Ovary (tissue), 9 donors: Measurements from ENCODE around the gene ZNF416. TPM values are rescaled to one million over a fixed set of nuclear protein-coding genes. Genes with fewer than 3 reads are reported as not detected.
A peak's percentile ranks its signal among the peaks of the same experiment; 100 is the strongest.

ENCODE experiments used
- DNase-seq, 5 donors: peaks; one replicate each; pipeline ENCODE4 v3.0.0-alpha.2; 2019 to 2020
- H3K27ac ChIP-seq, 2 donors: fragments of 200-600 bp; one replicate each; pipeline versions ENCODE4 v1.5.1 to v1.8.0; 2019 to 2022
- H3K27me3 ChIP-seq: fragments of 200-600 bp; one replicate; pipeline ENCODE4 v1.8.0; 2022
- H3K36me3 ChIP-seq: fragments of 200-600 bp; sonication (generic); one replicate; pipeline ENCODE4 v1.5.1; 2019
- H3K4me1 ChIP-seq: one replicate; pipeline ENCODE4 v1.8.1; 2013; ENCODE audit warnings: mild to moderate bottlenecking, moderate library complexity; ENCODE audit not compliant: insufficient read depth
- H3K4me3 ChIP-seq: fragments of 200-600 bp; sonication (generic); one replicate; pipeline ENCODE4 v1.5.1; 2017
- H3K9me3 ChIP-seq, 2 donors: fragments of 200-600 bp in 1 of 2; sonication (generic) in 1 of 2; one replicate each; pipeline versions ENCODE4 v1.5.1 to v1.8.1; 2013 to 2019; ENCODE audit warnings: mild to moderate bottlenecking in 1 of 2, moderate library complexity in 1 of 2
- CTCF ChIP-seq, 3 donors: fragments of 450-650 bp in 2 of 3; fragments of 200-600 bp in 1 of 3; IDR thresholded peaks; one replicate each; pipeline versions ENCODE4 v1.5.1 to v1.8.0; 2016 to 2022; ENCODE audit warnings: antibody characterized with exemption in 3 of 3, mild to moderate bottlenecking in 1 of 3
- EP300 ChIP-seq: sonication (generic); formaldehyde crosslinking; IDR thresholded peaks from one replicate; pipeline ENCODE4 v1.6.1; 2017; ENCODE audit warnings: antibody characterized with exemption
- POLR2A ChIP-seq: fragments of 450-650 bp; IDR thresholded peaks from one replicate; pipeline ENCODE4 v1.6.1; 2017; ENCODE audit warnings: antibody characterized with exemption, mild to moderate bottlenecking, moderate library complexity
- WGBS, 3 donors: extraction: QIAGEN DNeasy Blood & Tissue Kit in 1 of 3; methylation state at CpG; one replicate each; pipeline versions ENCODE4 v1.1.5 to v1.1.7; 2013 to 2017; 5-methylcytosine and 5-hydroxymethylcytosine counted together
- intact Hi-C, 4 donors: fragments of 100-400 bp; cut with DNase I; formaldehyde crosslinking; loops; one replicate each; pipeline versions ENCODE4 v1.11.0 to v1.15.1; 2022 to 2023
- polyA plus RNA-seq, 2 donors: library from polyadenylated mRNA; stranded (reverse); fragments of 200-250 nt in 1 of 2; fragments of 350-450 nt in 1 of 2; fragmentation: Illumina TruSeq in 1 of 2; extraction: RNeasy Lipid Tissue Mini Kit (QIAGEN cat#74804) in 1 of 2; gene quantifications; one replicate each; pipeline ENCODE4 v1.2.3, GENCODE V29; 2013 to 2014
- total RNA-seq, 7 donors: library from RNA; depleted of rRNA in 2 of 7; stranded (reverse); fragments of >200 nt in 2 of 7; fragmentation: NEBNext Ultra II Directional in 3 of 7; extraction: Animal tissue kit (Norgen Biotek cat#: 25700) in 3 of 7; gene quantifications; one replicate each; pipeline versions ENCODE4 v1.1.0 to v1.2.4, GENCODE V29; 2016 to 2023
- donor health status: DM: no; HTN: no; CAD: no; lungs with moderate emphysema.
- donor health status: DM: no; HTN: no; CAD: no.
- donor health status: Bipolar disorder and iron deficiency.
- donor health status: DM: yes; HTN: yes; CAD: no.
- donor health status: DM: no; HTN: no; CAD: no.
- donor health status: DM: yes; HTN: yes; CAD: no.

ZNF416 gene
- total and polyA plus RNA-seq, 9 donors = 2.2 to 10.9 (median 7.6) TPM

- peaks cover 5% of the 10 kb centered on the region for H3K4me1 ChIP-seq
- intact Hi-C loops = no loop called here
- 52 to 61% (median 53%) methylated on average over 8 of the region's 8 CpGs for WGBS, 3 donors
- peaks cover 0 to 14% of the 10 kb centered on the region in 2 donors for H3K9me3 ChIP-seq
- TF ChIP-seq POLR2A (no peak), CTCF (IDR thresholded peaks at IDR 0.05) (no peak), EP300 (no peak)
- H3K27ac ChIP-seq = no peak overlapping the region
- H3K36me3 ChIP-seq = no peaks in the 10 kb centered on the region
- peak overlapping the region; percentile 66 for H3K4me3 ChIP-seq
- H3K27me3 ChIP-seq = no peaks in the 10 kb centered on the region
- no peak for DNase-seq
Measured at GRCh38 chr19:57599377-57599760, 20.7 kb upstream of the ZNF416 start.

GRCh38 chr19:57587529-57587928, 8.8 kb upstream of the ZNF416 start:
- TF ChIP-seq EP300 (no peak), CTCF (IDR thresholded peaks at IDR 0.05) (no peak), POLR2A (no peak)
- Histone ChIP-seq H3K9me3 (peaks cover 3 to 70% of the 10 kb centered on the region in 2 donors), H3K27ac (no peak overlapping the region), H3K36me3 (no peaks in the 10 kb centered on the region), H3K4me1 (peaks cover 8% of the 10 kb centered on the region), H3K27me3 (no peaks in the 10 kb centered on the region), H3K4me3 (no peak overlapping the region)
- intact Hi-C loops = no loop called here
- WGBS, 3 donors = 94 to 100% (median 96%) methylated on average over 1 of the region's 1 CpG
- DNase-seq = no peak

- H3K4me3 ChIP-seq = peak within 1 kb of the TSS; percentile 48
- peaks cover 3 to 35% of the 10 kb centered on the region in 2 donors for H3K9me3 ChIP-seq
- H3K4me1 ChIP-seq = peaks cover 8% of the 10 kb centered on the region
- peak within 1 kb of the TSS in 1 of 2 donors; percentile 18 for H3K27ac ChIP-seq
- TF ChIP-seq EP300 (no peak), POLR2A (peak; percentile 18)
- intact Hi-C loops = no loop called here
- DNase-seq = peak; percentile 86 to 90 (median 88)
- 1 to 4% (median 1%) methylated on average over 59 to 76 of the region's 76 CpGs for WGBS, 3 donors
- no peaks in the 10 kb centered on the region for H3K27me3 ChIP-seq
- H3K36me3 ChIP-seq = no peaks in the 10 kb centered on the region
Measured at GRCh38 chr19:57583521-57584416, 5.1 kb upstream of the ZNF416 start, which contains the start of gene ZIK1. TSS of gene ZIK1 (plus strand) at chr19:57584145. CDS start at chr19:57584357, 212 bp downstream.

DNA sequence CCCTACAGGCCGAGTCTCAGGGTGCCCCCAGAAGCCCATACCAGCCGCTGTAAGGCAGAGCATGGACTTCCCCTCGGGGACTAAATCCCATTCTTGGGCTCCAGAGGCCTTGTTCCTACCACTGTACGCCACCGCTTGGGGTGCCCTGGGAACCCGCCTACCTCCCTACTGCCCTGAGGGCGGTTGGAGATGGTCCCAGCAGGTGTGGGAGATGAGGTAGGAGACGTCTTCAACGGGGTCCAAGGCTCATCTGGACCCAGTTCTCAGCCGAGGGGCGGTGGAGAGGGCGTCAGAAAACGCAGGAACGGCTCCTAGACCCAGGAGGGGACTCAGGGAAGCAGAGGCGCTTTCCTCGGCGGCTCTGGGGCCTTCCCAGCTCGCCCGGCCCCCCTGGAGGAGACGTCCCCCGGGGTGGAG, 4.4 kb upstream of the ZNF416 start:
- peak overlapping the region in 1 of 2 donors; percentile 18 for H3K27ac ChIP-seq
- peaks cover 0 to 28% of the 10 kb centered on the region in 2 donors for H3K9me3 ChIP-seq
- peak in 1 of 5 donors; percentile 18 for DNase-seq
- 27 to 37% (median 32%) methylated on average over 19 to 21 of the region's 21 CpGs for WGBS, 3 donors
- intact Hi-C loops = no loop called here
- peaks cover 10% of the 10 kb centered on the region for H3K4me1 ChIP-seq
- no peaks in the 10 kb centered on the region for H3K27me3 ChIP-seq
- H3K36me3 ChIP-seq = no peaks in the 10 kb centered on the region
- H3K4me3 ChIP-seq = peak overlapping the region; percentile 48
- TF ChIP-seq CTCF (IDR thresholded peaks at IDR 0.05) = no peak
- TF ChIP-seq EP300 = no peak
- TF ChIP-seq POLR2A = no peak

DNA sequence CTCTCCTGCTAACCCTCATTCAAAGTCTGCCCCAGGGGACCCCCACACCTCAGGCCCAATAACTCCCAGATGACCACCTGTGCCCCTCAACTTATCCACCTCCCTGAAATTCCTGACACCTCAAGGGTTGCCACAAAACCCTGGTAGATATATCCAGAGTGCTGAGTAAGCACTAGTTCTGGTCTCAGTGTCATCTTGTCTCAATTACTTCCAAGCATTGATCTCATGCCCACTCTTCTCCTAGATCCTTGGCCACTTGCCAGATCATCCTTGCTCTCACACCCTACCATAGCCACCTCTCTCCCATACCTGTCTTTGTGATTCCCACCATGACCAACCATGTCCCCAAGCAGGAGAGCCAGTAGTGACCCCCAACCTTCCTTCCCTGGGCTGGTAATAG, 2.0 kb downstream of the ZNF416 start:
- no peak overlapping the region for H3K4me3 ChIP-seq
- H3K4me1 ChIP-seq = peaks cover 5% of the 10 kb centered on the region
- TF ChIP-seq EP300 (no peak), POLR2A (no peak), CTCF (IDR thresholded peaks at IDR 0.05) (no peak)
- no peak overlapping the region for H3K27ac ChIP-seq
- peaks cover 9% of the 10 kb centered on the region for H3K36me3 ChIP-seq
- no peak for DNase-seq
- H3K9me3 ChIP-seq = peaks cover 17 to 54% of the 10 kb centered on the region in 2 donors
- intact Hi-C loops = no loop called here
- H3K27me3 ChIP-seq = no peaks in the 10 kb centered on the region
